Activated CD4-positive, alpha-beta T cell treated with anti-CD3 and anti-CD28 coated beads, Interleukin-2, Interleukin-4, amounts not matched to agents 100 ng/mL and 50 ng/mL, durations not matched to agents 16 hours and 8 hours (primary cell): ENCODE results near the gene IGSF3.
"Not testable (repeated sequence)": the region's sequence is repeated elsewhere in the genome, so short reads cannot be mapped to it uniquely, and the experiment has no call there.

Experiments
- DNase-seq: peaks from one replicate; pipeline ENCODE4 v3.0.0-alpha.2; 2020; ENCODE audit warnings: low spot score

The IGSF3 gene

GRCh38 chr1:116629441-116629840, 38.1 kb downstream of the IGSF3 start:
- DNase-seq, result not testable (repeated sequence)

- no peak for DNase-seq
These were observed 39.1 kb downstream of the IGSF3 start for GRCh38 chr1:116628448-116628847.

GRCh38 chr1:116627357-116627756, 40.2 kb downstream of the IGSF3 start:
- not testable (repeated sequence) for DNase-seq

- DNase-seq, result not testable (repeated sequence)
These were observed 40.6 kb downstream of the IGSF3 start for GRCh38 chr1:116626915-116627314.

GRCh38 chr1:116625155-116625554, 42.4 kb downstream of the IGSF3 start:
- DNase-seq, result not testable (repeated sequence)

GRCh38 chr1:116624040-116624439, 43.5 kb downstream of the IGSF3 start:
- no peak for DNase-seq

- DNase-seq, result not testable (repeated sequence)
These were observed 45.0 kb downstream of the IGSF3 start for GRCh38 chr1:116622496-116622895.

- not testable (repeated sequence) for DNase-seq
These were observed 45.8 kb downstream of the IGSF3 start for GRCh38 chr1:116621756-116622155.

GRCh38 chr1:116620392-116620791, 47.1 kb downstream of the IGSF3 start:
- not testable (repeated sequence) for DNase-seq

GRCh38 chr1:116619106-116619505, 48.4 kb downstream of the IGSF3 start:
- DNase-seq, result not testable (repeated sequence)

GRCh38 chr1:116617808-116618207, 49.7 kb downstream of the IGSF3 start:
- DNase-seq, result not testable (repeated sequence)

GRCh38 chr1:116613825-116614224, 53.7 kb downstream of the IGSF3 start:
- not testable (repeated sequence) for DNase-seq

GRCh38 chr1:116609801-116610371, 57.6 kb downstream of the IGSF3 start:
- not testable (repeated sequence) for DNase-seq

- DNase-seq, result peak; percentile 19
These were observed 58.7 kb downstream of the IGSF3 start for GRCh38 chr1:116608841-116609240.

GRCh38 chr1:116608151-116608550, 59.4 kb downstream of the IGSF3 start:
- not testable (repeated sequence) for DNase-seq

GRCh38 chr1:116607463-116607862, 60.1 kb downstream of the IGSF3 start:
- DNase-seq, result not testable (repeated sequence)

- not testable (repeated sequence) for DNase-seq
These were observed 61.5 kb downstream of the IGSF3 start for GRCh38 chr1:116606067-116606466.

GRCh38 chr1:116605315-116605714, 62.2 kb downstream of the IGSF3 start:
- no peak for DNase-seq

- not testable (repeated sequence) for DNase-seq
These were observed 63.1 kb downstream of the IGSF3 start for GRCh38 chr1:116604408-116604807.

GRCh38 chr1:116603646-116604045, 63.9 kb downstream of the IGSF3 start:
- not testable (repeated sequence) for DNase-seq

GRCh38 chr1:116599369-116599768, 68.2 kb downstream of the IGSF3 start:
- not testable (repeated sequence) for DNase-seq

GRCh38 chr1:116598420-116599036, 69.0 kb downstream of the IGSF3 start:
- not testable (repeated sequence) for DNase-seq

GRCh38 chr1:116597388-116597787, 70.1 kb downstream of the IGSF3 start:
- peak; percentile 26 for DNase-seq
